ENCODE results near the gene CNN1.

CNN1 gene

DNA sequence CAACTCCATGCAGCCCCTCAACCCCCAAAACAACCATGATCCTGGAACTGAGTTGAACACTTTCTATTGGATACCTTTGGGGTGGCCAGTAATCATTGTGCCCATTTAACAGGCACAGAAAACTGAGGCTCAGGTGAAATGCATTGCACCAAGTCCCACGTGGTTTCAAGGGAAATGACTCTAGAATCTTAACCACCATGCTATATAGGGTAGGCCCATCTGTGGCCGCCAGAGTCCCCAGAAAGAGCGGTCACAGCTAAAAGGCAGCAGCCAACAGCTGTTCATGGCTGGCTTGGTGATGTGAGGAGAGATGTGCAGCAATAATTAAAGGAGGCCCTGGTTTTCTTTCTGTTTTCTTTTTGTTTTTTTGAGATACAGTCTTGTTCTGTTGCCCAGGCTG is 2.6 kb downstream of the CNN1 start:
- H3K4me3 ChIP-seq (ENCODE audit: low read depth, low read length), result no peak overlapping the region
- DNase-seq (ENCODE audit: low read depth), result no peak
- TF ChIP-seq, protein P1, sequence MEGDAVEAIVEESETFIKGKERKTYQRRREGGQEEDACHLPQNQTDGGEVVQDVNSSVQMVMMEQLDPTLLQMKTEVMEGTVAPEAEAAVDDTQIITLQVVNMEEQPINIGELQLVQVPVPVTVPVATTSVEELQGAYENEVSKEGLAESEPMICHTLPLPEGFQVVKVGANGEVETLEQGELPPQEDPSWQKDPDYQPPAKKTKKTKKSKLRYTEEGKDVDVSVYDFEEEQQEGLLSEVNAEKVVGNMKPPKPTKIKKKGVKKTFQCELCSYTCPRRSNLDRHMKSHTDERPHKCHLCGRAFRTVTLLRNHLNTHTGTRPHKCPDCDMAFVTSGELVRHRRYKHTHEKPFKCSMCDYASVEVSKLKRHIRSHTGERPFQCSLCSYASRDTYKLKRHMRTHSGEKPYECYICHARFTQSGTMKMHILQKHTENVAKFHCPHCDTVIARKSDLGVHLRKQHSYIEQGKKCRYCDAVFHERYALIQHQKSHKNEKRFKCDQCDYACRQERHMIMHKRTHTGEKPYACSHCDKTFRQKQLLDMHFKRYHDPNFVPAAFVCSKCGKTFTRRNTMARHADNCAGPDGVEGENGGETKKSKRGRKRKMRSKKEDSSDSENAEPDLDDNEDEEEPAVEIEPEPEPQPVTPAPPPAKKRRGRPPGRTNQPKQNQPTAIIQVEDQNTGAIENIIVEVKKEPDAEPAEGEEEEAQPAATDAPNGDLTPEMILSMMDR (IDR thresholded peaks at IDR 0.05; ENCODE audit: low read depth, low read length, missing control alignments), result no peak

DNA sequence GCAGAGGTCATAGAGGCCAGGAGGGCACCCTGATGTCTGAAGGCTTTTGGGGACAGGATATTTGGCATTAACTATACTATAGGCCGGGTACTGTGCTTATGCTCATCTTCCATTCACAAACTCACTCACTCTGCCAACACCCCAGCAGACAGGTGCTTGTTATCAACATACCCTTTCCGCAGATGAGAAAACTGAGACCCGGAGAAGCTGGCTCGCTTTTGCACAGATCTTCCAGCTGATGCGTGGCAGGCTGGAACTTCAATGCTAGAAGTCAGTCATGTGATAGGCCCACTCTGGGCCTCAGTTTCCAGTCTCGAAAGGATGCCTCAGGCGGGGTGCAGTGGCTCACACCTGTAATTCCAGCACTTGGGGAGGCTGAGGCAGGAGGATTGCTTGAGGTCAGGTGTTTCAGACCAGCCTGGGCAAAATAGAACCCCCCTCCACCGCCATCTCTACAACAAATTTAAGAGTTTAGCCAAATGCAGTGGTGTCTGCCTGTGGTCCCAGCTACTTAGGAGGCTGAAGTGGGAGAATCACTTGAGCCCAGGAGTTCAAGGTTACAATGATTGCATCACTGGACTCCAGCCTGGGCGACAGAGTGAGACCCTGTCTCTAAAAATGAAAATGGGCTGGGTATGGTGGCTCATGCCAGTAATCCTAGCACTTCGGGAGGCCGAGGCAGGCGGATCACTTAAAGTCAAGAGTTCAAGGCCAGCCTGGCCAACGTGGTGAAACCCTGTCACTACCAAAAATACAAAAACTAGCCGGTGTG is 9.5 kb downstream of the CNN1 start:
- no peak for DNase-seq (ENCODE audit: low read depth)
- TF ChIP-seq, protein P1 (IDR thresholded peaks at IDR 0.05; ENCODE audit: low read depth, low read length, missing control alignments), result no peak

DNA sequence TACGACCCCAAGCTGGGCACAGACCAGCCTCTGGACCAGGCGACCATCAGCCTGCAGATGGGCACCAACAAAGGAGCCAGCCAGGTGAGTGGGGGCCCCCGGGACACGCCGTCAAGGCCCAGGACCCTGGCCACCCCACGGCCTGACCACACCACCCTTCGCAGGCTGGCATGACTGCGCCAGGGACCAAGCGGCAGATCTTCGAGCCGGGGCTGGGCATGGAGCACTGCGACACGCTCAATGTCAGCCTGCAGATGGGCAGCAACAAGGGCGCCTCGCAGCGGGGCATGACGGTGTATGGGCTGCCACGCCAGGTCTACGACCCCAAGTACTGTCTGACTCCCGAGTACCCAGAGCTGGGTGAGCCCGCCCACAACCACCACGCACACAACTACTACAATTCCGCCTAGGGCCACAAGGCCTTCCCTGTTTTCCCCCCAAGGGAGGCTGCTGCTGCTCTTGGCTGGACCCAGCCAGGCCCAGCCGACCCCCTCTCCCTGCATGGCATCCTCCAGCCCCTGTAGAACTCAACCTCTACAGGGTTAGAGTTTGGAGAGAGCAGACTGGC is 10.8 kb downstream of the CNN1 start:
- no peak overlapping the region for H3K4me3 ChIP-seq (ENCODE audit: low read depth, low read length)
- DNase-seq (ENCODE audit: low read depth), result no peak
- TF ChIP-seq, protein P1 (IDR thresholded peaks at IDR 0.05; ENCODE audit: low read depth, low read length, missing control alignments), result no peak

More for the DNA sequence above, 9.5 kb downstream of the CNN1 start:
- H3K4me3 ChIP-seq (ENCODE audit: low read depth, low read length), result no peak overlapping the region

DNA sequence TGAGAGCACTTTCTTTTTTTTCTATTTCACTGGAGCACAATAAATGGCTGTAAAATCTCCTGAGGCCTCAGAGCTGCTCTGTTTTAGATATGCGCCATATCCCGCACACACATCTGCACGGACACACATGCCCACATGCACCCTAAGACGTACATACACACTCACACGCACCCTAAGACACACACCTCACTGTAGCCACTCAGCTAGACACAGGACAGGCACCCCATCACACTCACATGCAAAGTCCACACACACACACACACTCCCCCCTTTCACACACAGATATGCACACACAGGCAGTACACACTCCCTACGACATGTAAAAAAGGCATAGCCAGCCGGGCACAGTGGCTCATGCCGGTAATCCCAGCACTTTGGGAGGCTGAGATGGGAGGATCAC is 11.6 kb downstream of the CNN1 start:
- DNase-seq (ENCODE audit: low read depth), result no peak
- TF ChIP-seq, protein P1 (IDR thresholded peaks at IDR 0.05; ENCODE audit: low read depth, low read length, missing control alignments), result no peak
- no peak overlapping the region for H3K4me3 ChIP-seq (ENCODE audit: low read depth, low read length)

DNA sequence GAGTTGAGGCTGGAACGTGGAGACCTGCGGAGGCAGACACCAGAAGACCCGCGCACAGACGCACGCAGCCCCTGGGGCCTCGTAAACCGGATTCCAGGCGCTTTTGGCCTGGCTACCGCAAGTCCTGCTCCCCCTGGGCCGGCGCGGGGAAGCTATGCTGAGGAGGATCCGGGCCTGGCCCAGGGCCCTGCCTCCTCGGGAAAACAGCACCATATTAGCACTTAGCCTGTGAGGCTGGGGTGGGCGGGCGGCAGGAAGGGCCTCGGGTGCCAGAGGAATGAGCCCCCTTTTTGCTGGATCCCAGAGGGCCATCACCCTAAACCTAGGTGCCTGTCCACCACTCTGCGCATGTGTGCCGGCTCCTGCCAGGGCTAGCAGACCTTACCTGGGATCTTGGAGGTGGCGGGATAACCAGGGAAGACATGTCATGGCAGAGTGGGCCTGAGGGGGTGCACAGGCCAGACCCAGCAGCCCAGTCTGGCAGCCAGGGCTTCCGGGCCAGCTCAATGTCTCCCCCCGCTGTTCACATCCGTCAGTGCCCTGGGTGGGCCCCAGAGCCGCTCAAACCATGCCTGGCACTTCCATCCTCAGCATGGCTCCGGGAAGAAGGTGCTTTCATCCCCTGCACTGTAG is 13.1 kb downstream of the CNN1 start:
- TF ChIP-seq, protein P1 (IDR thresholded peaks at IDR 0.05; ENCODE audit: low read depth, low read length, missing control alignments), result peak; percentile 29
- DNase-seq (ENCODE audit: low read depth), result no peak
- H3K4me3 ChIP-seq (ENCODE audit: low read depth, low read length), result no peak overlapping the region

DNA sequence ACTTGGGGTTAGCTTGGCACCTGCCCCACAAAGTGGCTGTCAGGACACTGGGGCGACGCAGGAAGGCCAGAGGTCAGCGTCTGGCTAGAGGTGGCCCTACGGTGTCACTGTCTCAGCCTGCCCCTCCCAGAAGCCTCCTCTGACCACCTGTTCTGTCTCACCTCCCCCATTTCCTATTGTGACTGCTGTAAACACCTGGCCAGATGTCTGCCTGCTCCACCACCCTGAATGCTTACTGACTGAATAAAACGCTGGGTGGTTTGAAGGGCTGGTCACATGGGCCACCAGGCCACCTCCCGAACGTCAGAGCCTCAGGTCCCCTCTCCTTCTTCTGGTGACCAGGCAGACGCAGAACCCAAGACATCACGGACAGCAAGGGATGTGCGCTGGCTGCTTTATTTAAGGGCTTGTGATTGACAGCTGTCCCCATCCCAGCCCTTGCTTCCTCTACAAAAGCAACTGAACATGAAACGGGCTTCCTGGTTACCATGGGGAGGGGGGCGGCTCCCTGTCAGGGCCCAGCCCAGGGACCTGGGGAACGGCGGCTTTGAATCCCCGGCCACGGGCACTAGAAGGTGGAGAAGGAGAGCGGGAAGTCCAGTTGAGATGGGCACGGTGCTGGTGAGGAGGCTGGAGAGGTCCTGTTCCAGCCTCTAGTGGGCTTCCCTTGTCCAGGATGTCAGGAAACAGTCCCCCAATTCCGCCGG is 14.2 kb downstream of the CNN1 start:
- no peak for DNase-seq (ENCODE audit: low read depth)
- H3K4me3 ChIP-seq (ENCODE audit: low read depth, low read length), result no peak overlapping the region
- TF ChIP-seq, protein P1 (IDR thresholded peaks at IDR 0.05; ENCODE audit: low read depth, low read length, missing control alignments), result no peak
